Measurements from ENCODE around the gene EMC8.

- TF ChIP-seq CTCF (IDR thresholded peaks at IDR 0.05) (no peak), POLR2A (IDR thresholded peaks at IDR 0.05) (no peak)
These were observed 64.1 kb downstream of the EMC8 start for GRCh38 chr16:85735225-85735635.
